Activated naive CD8-positive, alpha-beta T cell treated with anti-CD3 and anti-CD28 coated beads, Interleukin-2, amount 10 ng/mL, durations not matched to agents 7 days and 5 days (primary cell): Measurements from ENCODE around the gene CAPN2. TPM values are rescaled to one million over a fixed set of nuclear protein-coding genes. Genes with fewer than 3 reads are reported as not detected.
A peak's percentile ranks its signal among the peaks of the same experiment; 100 is the strongest.

Source experiments
- ATAC-seq: fragments of 150-1000 bp; cut with Tn5 transposase; one replicate; pipeline ENCODE4 v1.10.0; 2021; ENCODE audit warnings: low read depth, moderate library complexity
- POLR2A ChIA-PET: fragments of 350-600 bp; sonication (Branson Sonifier 250); formaldehyde crosslinking; loops from one replicate; lab custom pipeline; 2021; ENCODE audit warnings: antibody characterized with exemption; lab: Charles Lee
- DNase-seq: peaks from one replicate; pipeline ENCODE4 v3.0.0; 2021
- H3K27ac Mint-ChIP-seq: one replicate; pipeline ENCODE4 v1.8.0; 2022; ENCODE audit warnings: mild to moderate bottlenecking, mixed read lengths
- H3K27me3 Mint-ChIP-seq: one replicate; pipeline ENCODE4 v1.8.0; 2022; ENCODE audit warnings: mild to moderate bottlenecking, moderate library complexity, mixed read lengths
- H3K36me3 Mint-ChIP-seq: one replicate; pipeline ENCODE4 v1.8.0; 2021; ENCODE audit warnings: mild to moderate bottlenecking, mixed read lengths
- H3K4me1 Mint-ChIP-seq: one replicate; pipeline ENCODE4 v1.8.0; 2021; ENCODE audit warnings: mixed read lengths
- H3K4me3 Mint-ChIP-seq: one replicate; pipeline ENCODE4 v1.8.0; 2022; ENCODE audit warnings: mild to moderate bottlenecking, moderate library complexity, mixed read lengths
- H3K9me3 Mint-ChIP-seq: one replicate; pipeline ENCODE4 v1.8.0; 2021; ENCODE audit warnings: mixed read lengths
- total RNA-seq, 2 experiments: library from RNA; stranded (reverse); gene quantifications; one replicate each; pipeline ENCODE4 v1.2.3, GENCODE V29; 2021

CAPN2 gene
- total RNA-seq: 100 to 1,000 TPM; 169 to 177 TPM

GRCh38 chr1:223712194-223712849 lies at the start of gene CAPN2:
TSS of gene CAPN2 (plus strand) at chr1:223712539. CDS start at chr1:223712641, 102 bp downstream.
- Mint-ChIP-seq H3K27me3 (peaks cover 3% of the 10 kb centered on the region), H3K4me1 (peaks cover 49% of the 10 kb centered on the region), H3K27ac (peak within 1 kb of the TSS; percentile 89), H3K9me3 (no peaks in the 10 kb centered on the region), H3K36me3 (peaks cover 13% of the 10 kb centered on the region), H3K4me3 (peak within 1 kb of the TSS; percentile 85)
- POLR2A ChIA-PET: interaction anchor here (0.6 to 3.0 kb wide), 5 partner anchors 11 to 134 kb away, joined by 3 to 15 read pairs (median 4); no protein-coding TSS in a partner anchor
- DNase-seq (peak; percentile 81), ATAC-seq (peak; percentile 57)

- H3K27me3 Mint-ChIP-seq: peaks cover 14% of the 10 kb centered on the region
- POLR2A ChIA-PET: no interaction called here
Measured at GRCh38 chr1:223662943-223663342, 49.4 kb upstream of the CAPN2 start.

GRCh38 chr1:223664106-223664505 lies 48.2 kb upstream of the CAPN2 start:
- Mint-ChIP-seq H3K27ac (no peak overlapping the region), H3K36me3 (no peaks in the 10 kb centered on the region), H3K4me3 (no peak overlapping the region), H3K4me1 (peaks cover 5% of the 10 kb centered on the region), H3K9me3 (no peaks in the 10 kb centered on the region), H3K27me3 (peaks cover 14% of the 10 kb centered on the region)
- DNase-seq: no peak
- no peak for ATAC-seq
- POLR2A ChIA-PET: no interaction called here

More at GRCh38 chr1:223662943-223663342, 49.4 kb upstream of the CAPN2 start:
- DNase-seq: no peak
- Mint-ChIP-seq H3K4me3 (no peak overlapping the region), H3K4me1 (peaks cover 5% of the 10 kb centered on the region), H3K36me3 (no peaks in the 10 kb centered on the region), H3K9me3 (no peaks in the 10 kb centered on the region), H3K27ac (no peak overlapping the region)
- no peak for ATAC-seq

DNA sequence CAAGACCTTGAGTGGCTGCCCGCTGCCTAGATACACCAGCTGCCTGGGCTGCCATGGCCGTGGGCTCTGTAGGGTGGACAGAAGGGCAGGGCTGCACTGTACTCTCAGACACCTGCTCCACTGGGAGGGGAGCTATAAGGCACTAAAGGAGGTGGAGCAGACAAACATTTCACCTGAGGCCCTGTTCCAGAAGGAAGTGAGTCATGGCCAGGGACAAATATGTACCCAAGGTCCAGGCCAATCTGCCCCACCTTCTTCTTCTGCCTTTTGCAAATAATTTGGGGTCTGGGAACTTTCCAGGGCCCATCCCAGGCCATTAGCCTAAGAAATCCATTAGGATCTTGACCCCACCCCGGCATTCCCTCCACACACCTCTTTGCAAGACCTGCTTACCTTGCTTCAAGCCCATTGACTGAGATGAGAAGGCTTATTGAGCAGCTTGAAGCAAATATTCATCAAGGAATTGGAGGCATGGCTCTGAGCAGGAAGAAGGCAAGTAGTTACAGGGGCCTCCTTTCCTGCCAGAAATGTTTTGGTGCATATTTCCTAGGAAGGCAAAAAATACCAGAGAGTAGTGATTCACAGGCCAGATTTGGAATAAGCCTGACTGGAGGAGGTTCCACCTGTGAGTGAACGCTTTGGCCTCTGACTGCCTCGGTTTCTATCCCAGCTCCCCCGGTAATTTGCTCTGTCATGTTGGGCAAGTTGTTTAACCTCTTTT lies 46.6 kb upstream of the CAPN2 start, which contains the start of gene CAPN8:
CAPN8 (minus strand) TSS at position 110 of the 721 bp plus-strand sequence; CDS start at position 55, 55 bp downstream.
- no peaks in the 10 kb centered on the region for H3K36me3 Mint-ChIP-seq
- H3K27ac Mint-ChIP-seq: no peak within 1 kb of the TSS
- no peaks in the 10 kb centered on the region for H3K9me3 Mint-ChIP-seq
- H3K4me1 Mint-ChIP-seq: peaks cover 5% of the 10 kb centered on the region
- H3K4me3 Mint-ChIP-seq: no peak within 1 kb of the TSS
- DNase-seq: no peak
- peaks cover 12% of the 10 kb centered on the region for H3K27me3 Mint-ChIP-seq
- POLR2A ChIA-PET: no interaction called here
- no peak for ATAC-seq

DNA sequence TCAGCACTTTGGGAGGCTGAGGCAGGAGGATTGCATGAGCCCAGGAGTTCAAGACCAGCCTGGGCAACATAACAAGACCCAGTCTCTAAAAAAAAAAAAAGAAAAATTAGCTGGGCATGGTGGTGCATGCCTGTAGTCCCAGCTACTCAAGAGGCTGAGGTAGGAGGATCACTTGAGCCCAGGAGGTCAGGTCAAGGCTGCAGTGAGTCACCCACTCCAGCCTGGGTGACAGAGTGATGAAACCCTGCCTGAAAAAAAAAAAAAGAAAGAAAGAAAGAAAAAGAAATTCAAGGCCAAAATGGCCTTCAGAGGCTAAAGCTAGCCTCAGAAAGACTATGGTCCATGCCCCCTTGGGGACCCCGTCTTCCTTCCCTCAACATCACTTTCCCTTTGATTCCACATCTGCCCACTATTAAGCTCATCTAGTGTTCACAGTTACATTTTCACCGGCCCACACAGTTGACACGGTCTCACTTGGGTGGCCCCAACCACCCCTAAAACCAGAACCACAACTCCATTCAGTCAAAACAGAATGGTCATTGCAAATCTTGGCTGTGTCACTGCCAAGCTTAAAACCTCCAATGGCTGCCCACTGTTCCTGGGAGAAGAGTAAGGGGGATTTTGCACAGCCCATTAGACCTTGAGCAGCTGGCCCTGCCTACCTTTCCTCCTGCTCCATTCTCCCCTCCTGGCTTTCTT lies 44.7 kb upstream of the CAPN2 start:
- H3K4me1 Mint-ChIP-seq: peaks cover 5% of the 10 kb centered on the region
- ATAC-seq: no peak
- no peak overlapping the region for H3K4me3 Mint-ChIP-seq
- H3K27ac Mint-ChIP-seq: no peak overlapping the region
- H3K27me3 Mint-ChIP-seq: peaks cover 15% of the 10 kb centered on the region
- no peaks in the 10 kb centered on the region for H3K36me3 Mint-ChIP-seq
- DNase-seq: no peak
- no peaks in the 10 kb centered on the region for H3K9me3 Mint-ChIP-seq
- POLR2A ChIA-PET: no interaction called here

- ATAC-seq (no peak), DNase-seq (no peak)
- peaks cover 2% of the 10 kb centered on the region for H3K9me3 Mint-ChIP-seq
- no peaks in the 10 kb centered on the region for H3K36me3 Mint-ChIP-seq
- POLR2A ChIA-PET: no interaction called here
- H3K4me1 Mint-ChIP-seq: no peaks in the 10 kb centered on the region
- H3K27me3 Mint-ChIP-seq: peaks cover 4% of the 10 kb centered on the region
- no peak overlapping the region for H3K4me3 Mint-ChIP-seq
- no peak overlapping the region for H3K27ac Mint-ChIP-seq
Measured at GRCh38 chr1:223669003-223669795, 43.1 kb upstream of the CAPN2 start.

- H3K27me3 Mint-ChIP-seq: peaks cover 4% of the 10 kb centered on the region
- H3K36me3 Mint-ChIP-seq: no peaks in the 10 kb centered on the region
- POLR2A ChIA-PET: no interaction called here
- DNase-seq: no peak
- H3K4me1 Mint-ChIP-seq: no peaks in the 10 kb centered on the region
- no peak for ATAC-seq
- H3K4me3 Mint-ChIP-seq: no peak overlapping the region
- no peak overlapping the region for H3K27ac Mint-ChIP-seq
- H3K9me3 Mint-ChIP-seq: peaks cover 6% of the 10 kb centered on the region
Measured at GRCh38 chr1:223670458-223671159, 41.7 kb upstream of the CAPN2 start.

DNA sequence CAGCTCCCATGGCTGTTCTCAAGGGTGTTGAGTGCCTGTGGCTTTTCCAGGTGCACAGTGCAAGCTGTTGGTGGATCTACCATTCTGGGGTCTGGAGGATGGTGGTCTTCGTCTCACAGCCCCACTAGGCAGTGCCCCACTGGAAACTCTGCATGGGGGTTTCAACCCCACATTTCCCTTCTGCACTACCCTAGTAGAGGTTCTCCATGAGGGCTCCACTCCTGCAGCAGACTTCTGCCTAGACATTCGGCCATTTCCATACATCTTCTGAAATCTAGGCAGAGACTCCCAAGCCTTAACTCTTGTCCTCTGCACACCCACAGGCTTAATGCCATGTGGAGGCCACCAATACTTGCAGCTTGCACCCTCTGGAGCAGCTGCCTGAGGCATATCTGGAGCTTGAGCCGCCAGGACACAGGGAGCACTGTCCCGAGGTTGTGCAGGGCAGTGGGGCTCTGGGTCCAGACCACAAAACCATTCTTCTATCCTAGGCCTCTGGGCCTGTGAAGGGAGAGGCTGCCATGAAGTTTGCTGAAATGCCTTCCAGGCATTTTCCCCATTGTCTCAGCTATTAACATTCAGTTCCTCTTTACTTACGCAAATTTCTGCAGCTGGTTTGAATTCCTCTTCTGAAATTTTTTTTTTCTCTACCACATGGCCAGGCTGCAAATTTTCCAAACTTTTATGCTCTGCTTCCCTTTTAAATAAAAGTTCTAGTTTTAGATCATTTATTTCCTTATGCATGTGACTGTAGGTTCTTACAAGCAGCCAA lies 38.0 kb upstream of the CAPN2 start:
- Mint-ChIP-seq H3K27me3 (peaks cover 4% of the 10 kb centered on the region), H3K4me3 (no peak overlapping the region), H3K9me3 (peaks cover 9% of the 10 kb centered on the region), H3K27ac (no peak overlapping the region), H3K36me3 (no peaks in the 10 kb centered on the region), H3K4me1 (no peaks in the 10 kb centered on the region)
- no peak for DNase-seq
- ATAC-seq: no peak
- POLR2A ChIA-PET: no interaction called here

DNA sequence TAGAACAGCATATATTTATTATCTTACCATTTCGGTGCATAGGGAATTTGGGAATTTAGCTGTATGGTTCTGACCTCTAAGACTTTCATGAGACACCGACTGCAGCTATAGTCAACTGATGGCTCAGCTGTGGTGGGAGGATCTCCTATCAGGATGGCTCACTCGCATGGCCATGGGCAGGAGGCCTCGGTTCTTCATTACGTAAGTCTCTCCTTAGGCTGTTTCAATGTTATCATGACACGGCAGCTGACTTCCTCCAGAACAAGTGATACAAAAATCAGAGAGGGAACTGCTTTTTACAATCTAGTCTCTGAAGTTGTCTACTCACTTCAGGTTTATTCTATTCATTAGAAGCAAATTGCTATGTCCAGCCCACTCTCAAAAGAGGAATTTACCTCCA lies 33.5 kb upstream of the CAPN2 start:
- ATAC-seq: no peak
- H3K36me3 Mint-ChIP-seq: no peaks in the 10 kb centered on the region
- H3K4me1 Mint-ChIP-seq: no peaks in the 10 kb centered on the region
- peaks cover 9% of the 10 kb centered on the region for H3K27me3 Mint-ChIP-seq
- no peak for DNase-seq
- H3K27ac Mint-ChIP-seq: no peak overlapping the region
- peaks cover 7% of the 10 kb centered on the region for H3K9me3 Mint-ChIP-seq
- no peak overlapping the region for H3K4me3 Mint-ChIP-seq
- POLR2A ChIA-PET: no interaction called here

- no peak for DNase-seq
- Mint-ChIP-seq H3K36me3 (no peaks in the 10 kb centered on the region), H3K9me3 (peaks cover 3% of the 10 kb centered on the region), H3K27me3 (peaks cover 14% of the 10 kb centered on the region), H3K27ac (no peak overlapping the region), H3K4me3 (no peak overlapping the region), H3K4me1 (no peaks in the 10 kb centered on the region)
- POLR2A ChIA-PET: no interaction called here
- ATAC-seq: no peak
Measured at GRCh38 chr1:223680188-223680587, 32.2 kb upstream of the CAPN2 start.

GRCh38 chr1:223682502-223682901 lies 29.8 kb upstream of the CAPN2 start:
- H3K36me3 Mint-ChIP-seq: no peaks in the 10 kb centered on the region
- H3K4me1 Mint-ChIP-seq: no peaks in the 10 kb centered on the region
- no peak overlapping the region for H3K4me3 Mint-ChIP-seq
- DNase-seq: no peak
- peaks cover 14% of the 10 kb centered on the region for H3K27me3 Mint-ChIP-seq
- H3K27ac Mint-ChIP-seq: no peak overlapping the region
- no peak for ATAC-seq
- no peaks in the 10 kb centered on the region for H3K9me3 Mint-ChIP-seq
- POLR2A ChIA-PET: no interaction called here
